RWPE2 (cell line): ENCODE results near the gene B9D2.
A peak's percentile ranks its signal among the peaks of the same experiment; 100 is the strongest.
"Not testable (repeated sequence)": the region's sequence is repeated elsewhere in the genome, so short reads cannot be mapped to it uniquely, and the experiment has no call there.

Experiments used
- ATAC-seq: fragments of 200-7000 bp; cut with Tn5 transposase; 3 replicates; pipeline ENCODE4 v1.9.1; 2021; ENCODE audit warnings: low read depth
- DNase-seq: peaks from one replicate; pipeline ENCODE4 v3.0.0-alpha.2; 2020; ENCODE audit warnings: low spot score
- H3K27ac ChIP-seq: fragments of 450-650 bp; 2 replicates; pipeline ENCODE4 v1.5.1; 2017; ENCODE audit warnings: mild to moderate bottlenecking; ENCODE audit not compliant: poor library complexity, severe bottlenecking
- H3K27me3 ChIP-seq: fragments of 250-450 bp; sonication (Bioruptor Pico); 2 replicates; pipeline ENCODE4 v1.5.1; 2021; ENCODE audit warnings: mild to moderate bottlenecking, moderate library complexity; ENCODE audit not compliant: insufficient read depth, poor library complexity, severe bottlenecking
- H3K36me3 ChIP-seq: fragments of 250-450 bp; sonication (Bioruptor Pico); 2 replicates; pipeline ENCODE4 v1.5.1; 2020; ENCODE audit warnings: low read depth, mild to moderate bottlenecking, moderate library complexity
- H3K4me1 ChIP-seq: fragments of 250-450 bp; sonication (Bioruptor Pico); 2 replicates; pipeline ENCODE4 v1.5.1; 2021; ENCODE audit warnings: mild to moderate bottlenecking, moderate library complexity; ENCODE audit not compliant: insufficient read depth, poor library complexity, severe bottlenecking
- H3K4me3 ChIP-seq: fragments of 250-450 bp; sonication (Bioruptor Pico); 2 replicates; pipeline ENCODE4 v1.5.1; 2021; ENCODE audit warnings: mild to moderate bottlenecking, moderate library complexity; ENCODE audit not compliant: severe bottlenecking
- H3K9me3 ChIP-seq: fragments of 250-450 bp; sonication (Bioruptor Pico); 2 replicates; pipeline ENCODE4 v1.5.1; 2021; ENCODE audit warnings: mild to moderate bottlenecking, moderate library complexity; ENCODE audit not compliant: severe bottlenecking
- TF ChIP-seq, protein P1 (sequence below): fragments of 450-650 bp; IDR thresholded peaks from one replicate; pipeline ENCODE4 v1.5.1; 2017; ENCODE audit warnings: mild to moderate bottlenecking, moderate library complexity; ENCODE audit not compliant: poor library complexity, severe bottlenecking

B9D2 gene

DNA sequence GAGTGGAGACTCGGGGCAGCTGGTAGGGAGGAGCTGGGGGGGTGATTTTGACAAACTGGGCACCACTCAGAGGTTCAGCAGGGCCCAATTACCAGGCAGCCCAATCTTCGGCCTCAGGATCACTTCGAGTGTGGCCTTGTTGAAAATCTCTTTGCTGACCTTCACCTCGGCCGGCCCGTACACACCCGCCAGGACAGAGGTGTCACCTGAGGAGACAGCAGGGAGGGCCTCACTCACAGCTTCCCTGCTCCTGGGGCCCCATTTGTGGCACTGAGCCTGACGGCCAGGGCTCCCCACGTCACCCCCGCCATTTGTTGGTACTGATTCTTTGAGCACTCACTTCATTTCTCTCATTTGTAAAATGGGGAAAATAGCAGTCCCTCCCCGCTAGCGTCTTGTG is 28.8 kb upstream of the B9D2 start:
- no peak overlapping the region for H3K4me3 ChIP-seq
- H3K27me3 ChIP-seq = no peaks in the 10 kb centered on the region
- no peaks in the 10 kb centered on the region for H3K4me1 ChIP-seq
- H3K9me3 ChIP-seq = no peaks in the 10 kb centered on the region
- TF ChIP-seq, protein P1, sequence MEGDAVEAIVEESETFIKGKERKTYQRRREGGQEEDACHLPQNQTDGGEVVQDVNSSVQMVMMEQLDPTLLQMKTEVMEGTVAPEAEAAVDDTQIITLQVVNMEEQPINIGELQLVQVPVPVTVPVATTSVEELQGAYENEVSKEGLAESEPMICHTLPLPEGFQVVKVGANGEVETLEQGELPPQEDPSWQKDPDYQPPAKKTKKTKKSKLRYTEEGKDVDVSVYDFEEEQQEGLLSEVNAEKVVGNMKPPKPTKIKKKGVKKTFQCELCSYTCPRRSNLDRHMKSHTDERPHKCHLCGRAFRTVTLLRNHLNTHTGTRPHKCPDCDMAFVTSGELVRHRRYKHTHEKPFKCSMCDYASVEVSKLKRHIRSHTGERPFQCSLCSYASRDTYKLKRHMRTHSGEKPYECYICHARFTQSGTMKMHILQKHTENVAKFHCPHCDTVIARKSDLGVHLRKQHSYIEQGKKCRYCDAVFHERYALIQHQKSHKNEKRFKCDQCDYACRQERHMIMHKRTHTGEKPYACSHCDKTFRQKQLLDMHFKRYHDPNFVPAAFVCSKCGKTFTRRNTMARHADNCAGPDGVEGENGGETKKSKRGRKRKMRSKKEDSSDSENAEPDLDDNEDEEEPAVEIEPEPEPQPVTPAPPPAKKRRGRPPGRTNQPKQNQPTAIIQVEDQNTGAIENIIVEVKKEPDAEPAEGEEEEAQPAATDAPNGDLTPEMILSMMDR = no peak
- H3K27ac ChIP-seq = no peak overlapping the region
- DNase-seq = no peak
- no peak for ATAC-seq
- H3K36me3 ChIP-seq = peaks cover 22% of the 10 kb centered on the region

DNA sequence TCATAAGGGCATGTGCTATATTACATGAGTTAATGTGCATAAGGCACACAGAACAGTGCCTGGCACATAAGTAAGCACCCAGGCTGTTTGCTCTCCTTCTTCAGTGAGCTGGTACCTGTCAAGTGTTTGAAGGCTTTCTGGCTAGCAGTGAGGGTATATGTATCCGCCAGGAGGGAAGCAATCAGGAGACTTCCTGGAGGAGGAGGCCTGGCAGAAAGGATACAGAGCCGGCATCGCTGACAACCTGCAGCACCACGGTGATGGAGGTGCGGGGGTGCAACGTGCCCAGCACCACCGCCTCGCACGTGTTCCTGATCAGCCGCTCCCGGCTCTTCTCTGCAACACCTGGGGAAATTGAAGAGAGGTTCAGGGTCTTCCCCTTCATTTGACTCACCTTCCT is 27.7 kb upstream of the B9D2 start:
- DNase-seq = no peak
- no peak overlapping the region for H3K4me3 ChIP-seq
- peaks cover under 1% of the 10 kb centered on the region for H3K4me1 ChIP-seq
- no peaks in the 10 kb centered on the region for H3K27me3 ChIP-seq
- H3K27ac ChIP-seq = no peak overlapping the region
- peaks cover 22% of the 10 kb centered on the region for H3K36me3 ChIP-seq
- no peak for ATAC-seq
- no peaks in the 10 kb centered on the region for H3K9me3 ChIP-seq
- TF ChIP-seq, protein P1 = no peak

DNA sequence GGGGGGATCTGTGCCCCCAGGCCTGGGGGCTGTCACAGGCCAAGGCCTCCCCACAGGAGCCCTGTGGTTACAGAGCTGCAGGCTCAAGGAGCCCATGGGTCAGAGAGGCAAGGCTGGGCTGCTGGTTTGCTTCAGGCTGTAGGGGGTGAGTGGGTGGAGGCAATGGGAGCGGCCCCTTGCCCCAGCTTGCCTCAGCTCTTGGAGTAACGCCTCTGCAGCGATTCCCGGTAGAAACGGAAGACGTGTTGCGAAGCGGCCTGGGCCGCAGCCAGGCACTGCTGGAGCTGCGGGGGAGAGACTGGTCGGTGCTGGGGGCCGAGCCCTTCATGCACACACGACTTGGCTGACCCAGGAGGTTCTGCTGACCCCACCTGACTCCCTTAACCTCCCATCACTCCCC is 22.5 kb upstream of the B9D2 start:
- DNase-seq (no peak), ATAC-seq (peak; percentile 60)
- H3K4me1 ChIP-seq = peaks cover 8% of the 10 kb centered on the region
- no peaks in the 10 kb centered on the region for H3K9me3 ChIP-seq
- TF ChIP-seq, protein P1 = no peak
- H3K27ac ChIP-seq = peak overlapping the region; percentile 21
- H3K27me3 ChIP-seq = no peaks in the 10 kb centered on the region
- H3K36me3 ChIP-seq = peaks cover 19% of the 10 kb centered on the region
- H3K4me3 ChIP-seq = no peak overlapping the region

DNA sequence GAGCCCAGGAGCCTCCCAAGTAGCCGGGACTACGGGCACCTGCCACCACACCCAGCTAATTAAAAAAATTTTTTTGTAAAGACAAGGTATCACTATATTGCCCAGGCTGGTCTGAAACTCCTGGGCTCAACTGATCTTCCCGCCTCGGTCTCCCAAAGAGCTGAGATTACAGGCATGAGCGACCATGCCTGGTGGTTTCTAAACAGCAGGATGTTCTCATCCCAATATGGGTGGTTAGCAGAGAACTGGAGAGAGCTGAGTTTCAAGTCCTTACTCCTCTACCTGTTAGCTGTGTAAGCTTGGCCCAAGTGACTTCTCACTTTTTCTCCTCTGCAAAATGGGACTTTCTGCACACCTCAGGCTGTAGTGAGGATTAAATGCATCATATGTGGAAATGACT is 20.4 kb upstream of the B9D2 start:
- Histone ChIP-seq H3K27me3 (no peaks in the 10 kb centered on the region), H3K4me3 (no peak overlapping the region), H3K27ac (no peak overlapping the region), H3K36me3 (peaks cover 5% of the 10 kb centered on the region; the same call in 1 of the 2 replicates), H3K9me3 (no peaks in the 10 kb centered on the region), H3K4me1 (peaks cover 12% of the 10 kb centered on the region)
- ATAC-seq (no peak), DNase-seq (no peak)
- TF ChIP-seq, protein P1 = no peak

DNA sequence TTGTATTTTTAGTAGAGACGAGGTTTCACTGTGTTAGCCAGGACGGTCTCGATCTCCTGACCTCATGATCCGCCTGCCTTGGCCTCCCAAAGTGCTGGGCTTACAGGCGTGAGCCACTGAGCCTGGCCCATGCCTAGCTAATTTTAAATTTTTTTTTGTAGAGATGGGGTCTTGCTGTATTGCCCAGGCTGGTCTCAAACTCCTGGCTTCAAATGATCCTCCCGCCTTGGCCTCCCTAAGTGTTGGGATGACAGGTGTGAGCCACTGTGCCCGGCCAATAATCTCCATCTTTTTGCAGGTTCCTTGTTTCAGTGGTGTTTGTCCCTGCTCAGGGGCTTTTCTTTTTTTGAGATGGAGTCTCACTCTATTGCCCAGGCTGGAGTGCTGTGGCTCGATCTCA is 17.6 kb upstream of the B9D2 start:
- not testable (repeated sequence) for DNase-seq, H3K27me3 ChIP-seq, H3K27ac ChIP-seq, ATAC-seq, H3K4me3 ChIP-seq, H3K9me3 ChIP-seq, H3K36me3 ChIP-seq
- H3K4me1 ChIP-seq = peaks cover 10% of the 10 kb centered on the region
